ENCODE results near the gene NGLY1.
A peak's percentile ranks its signal among the peaks of the same experiment; 100 is the strongest.

The NGLY1 gene

DNA sequence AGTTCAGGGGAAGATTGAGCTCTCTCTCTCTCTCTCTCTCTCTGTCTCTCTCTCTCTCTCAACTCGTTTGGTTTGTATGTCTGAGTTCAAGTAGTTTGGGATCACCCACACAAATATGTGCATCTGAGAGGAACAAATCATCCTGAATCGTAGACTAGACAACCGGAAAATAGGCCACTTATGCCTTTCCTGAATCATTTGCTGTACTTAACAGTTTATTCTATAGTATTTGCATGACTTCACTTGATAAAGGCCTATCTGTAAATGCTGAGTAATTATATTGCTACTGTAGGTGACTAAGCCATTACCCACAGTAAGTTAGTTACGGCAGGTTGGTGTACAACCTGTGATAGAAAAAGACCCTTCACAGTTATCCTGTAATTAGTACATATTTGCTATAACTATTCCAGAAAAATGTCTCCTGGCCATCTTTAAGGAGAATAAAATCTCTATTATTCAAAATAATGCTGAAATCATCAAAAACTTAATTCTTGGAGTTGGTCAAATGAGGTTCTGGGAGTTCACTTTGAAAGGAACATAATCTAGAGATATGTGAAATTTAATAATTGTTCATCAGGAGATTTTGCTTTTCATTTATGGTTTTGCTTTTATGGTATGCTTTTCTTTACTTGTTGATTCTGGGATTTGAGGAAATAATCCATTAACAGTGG, 37.7 kb upstream of the NGLY1 start:
- Histone ChIP-seq H2AFZ (ENCODE audit: low read length) (0 out of 2 replicates have a peak overlapping the region, but pooled peaks have one; percentile 18), H3K4me3 (ENCODE audit: low read length) (no peak overlapping the region), H3K79me2 (ENCODE audit: low read length) (no peaks in the 10 kb centered on the region), H3K9ac (ENCODE audit: low read length) (no peak overlapping the region), H3K27me3 (replicated peaks; ENCODE audit: insufficient read depth, low read length) (no peaks in the 10 kb centered on the region), H3F3A (ENCODE audit: insufficient read depth, low read length) (peaks cover 4% of the 10 kb centered on the region; the same call in 1 of the 2 replicates), H4K20me1 (ENCODE audit: insufficient read depth, low read length) (no peaks in the 10 kb centered on the region), H3K27ac (ENCODE audit: low read length) (peak overlapping the region; percentile 30; the same call in 1 of the 2 replicates), H3K9me3 (replicated peaks; ENCODE audit: insufficient read depth, low read length) (no peaks in the 10 kb centered on the region), H3K4me1 (ENCODE audit: low read length) (peaks cover 34% of the 10 kb centered on the region), H3K36me3 (replicated peaks; ENCODE audit: insufficient read depth, low read length) (no peaks in the 10 kb centered on the region), H3K9me2 (replicated peaks; ENCODE audit: insufficient read depth, low read length) (no peaks in the 10 kb centered on the region), H3K4me2 (ENCODE audit: low read depth, low read length) (no peak overlapping the region; the same call in 1 of the 2 replicates)
- no peak for DNase-seq
- TF ChIP-seq EZH2phosphoT487 (IDR thresholded peaks at IDR 0.05; ENCODE audit: low read length) (no peak), EZH2 (optimal IDR thresholded peaks at IDR 0.05; ENCODE audit: low read depth, low read length) (no peak)
- TF ChIP-seq, protein P1, sequence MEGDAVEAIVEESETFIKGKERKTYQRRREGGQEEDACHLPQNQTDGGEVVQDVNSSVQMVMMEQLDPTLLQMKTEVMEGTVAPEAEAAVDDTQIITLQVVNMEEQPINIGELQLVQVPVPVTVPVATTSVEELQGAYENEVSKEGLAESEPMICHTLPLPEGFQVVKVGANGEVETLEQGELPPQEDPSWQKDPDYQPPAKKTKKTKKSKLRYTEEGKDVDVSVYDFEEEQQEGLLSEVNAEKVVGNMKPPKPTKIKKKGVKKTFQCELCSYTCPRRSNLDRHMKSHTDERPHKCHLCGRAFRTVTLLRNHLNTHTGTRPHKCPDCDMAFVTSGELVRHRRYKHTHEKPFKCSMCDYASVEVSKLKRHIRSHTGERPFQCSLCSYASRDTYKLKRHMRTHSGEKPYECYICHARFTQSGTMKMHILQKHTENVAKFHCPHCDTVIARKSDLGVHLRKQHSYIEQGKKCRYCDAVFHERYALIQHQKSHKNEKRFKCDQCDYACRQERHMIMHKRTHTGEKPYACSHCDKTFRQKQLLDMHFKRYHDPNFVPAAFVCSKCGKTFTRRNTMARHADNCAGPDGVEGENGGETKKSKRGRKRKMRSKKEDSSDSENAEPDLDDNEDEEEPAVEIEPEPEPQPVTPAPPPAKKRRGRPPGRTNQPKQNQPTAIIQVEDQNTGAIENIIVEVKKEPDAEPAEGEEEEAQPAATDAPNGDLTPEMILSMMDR (IDR thresholded peaks at IDR 0.05; ENCODE audit: low read length): no peak

DNA sequence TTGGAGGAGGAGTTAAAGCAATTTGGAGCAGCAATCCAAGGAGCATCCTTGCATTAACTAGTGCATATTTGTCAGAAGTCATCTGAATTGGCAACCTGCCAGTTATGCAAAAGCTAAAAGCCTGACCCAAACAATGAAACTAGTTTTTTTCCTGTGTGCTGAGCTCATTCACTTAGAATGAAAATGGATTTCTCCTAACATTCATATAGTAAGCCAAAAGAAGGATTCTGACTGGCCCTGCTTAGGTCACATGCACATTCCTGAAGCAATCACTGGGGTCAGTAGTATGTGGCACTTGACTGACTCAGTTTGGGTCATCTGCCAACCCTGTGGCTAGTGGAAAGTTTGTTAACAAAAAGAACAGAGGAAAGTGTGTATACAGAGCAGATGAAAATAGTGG, 37.1 kb upstream of the NGLY1 start:
- H3K36me3 ChIP-seq (replicated peaks; ENCODE audit: insufficient read depth, low read length): no peaks in the 10 kb centered on the region
- TF ChIP-seq, protein P1 (IDR thresholded peaks at IDR 0.05; ENCODE audit: low read length): no peak
- TF ChIP-seq EZH2phosphoT487 (IDR thresholded peaks at IDR 0.05; ENCODE audit: low read length) (no peak), EZH2 (optimal IDR thresholded peaks at IDR 0.05; ENCODE audit: low read depth, low read length) (no peak)
- H4K20me1 ChIP-seq (ENCODE audit: insufficient read depth, low read length): no peaks in the 10 kb centered on the region
- H3K9me3 ChIP-seq (replicated peaks; ENCODE audit: insufficient read depth, low read length): no peaks in the 10 kb centered on the region
- H3K4me3 ChIP-seq (ENCODE audit: low read length): no peak overlapping the region
- peak; percentile 77 for DNase-seq
- peak overlapping the region; percentile 30; the same call in 1 of the 2 replicates for H3K27ac ChIP-seq (ENCODE audit: low read length)
- peak overlapping the region; percentile 18; the same call in 1 of the 2 replicates for H2AFZ ChIP-seq (ENCODE audit: low read length)
- no peaks in the 10 kb centered on the region for H3K79me2 ChIP-seq (ENCODE audit: low read length)
- H3K9ac ChIP-seq (ENCODE audit: low read length): no peak overlapping the region
- no peaks in the 10 kb centered on the region for H3K9me2 ChIP-seq (replicated peaks; ENCODE audit: insufficient read depth, low read length)
- peak overlapping the region; percentile 32 for H3K4me2 ChIP-seq (ENCODE audit: low read depth, low read length)
- H3F3A ChIP-seq (ENCODE audit: insufficient read depth, low read length): peaks cover 4% of the 10 kb centered on the region; the same call in 1 of the 2 replicates
- peaks cover 34% of the 10 kb centered on the region for H3K4me1 ChIP-seq (ENCODE audit: low read length)
- H3K27me3 ChIP-seq (replicated peaks; ENCODE audit: insufficient read depth, low read length): no peaks in the 10 kb centered on the region

DNA sequence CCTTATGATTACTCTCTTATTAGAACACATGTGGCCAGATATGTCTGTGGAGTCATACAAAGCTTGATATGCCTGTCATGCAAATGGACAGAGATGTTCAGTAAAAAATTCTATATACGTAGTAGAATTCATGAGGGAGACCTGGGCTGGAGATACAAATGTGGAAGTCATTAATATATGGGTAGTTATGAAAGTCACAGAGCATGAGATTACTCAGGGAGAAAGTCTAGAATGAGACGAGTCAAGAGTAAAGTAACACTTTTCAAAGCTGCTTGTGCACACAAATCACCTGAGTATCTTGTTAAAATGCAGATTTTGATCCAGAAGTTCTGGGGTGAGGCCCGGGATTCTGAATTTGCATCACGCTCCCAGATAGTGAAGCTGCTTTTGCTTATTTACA, 35.1 kb upstream of the NGLY1 start:
- Histone ChIP-seq H3K36me3 (replicated peaks; ENCODE audit: insufficient read depth, low read length) (no peaks in the 10 kb centered on the region), H3K79me2 (ENCODE audit: low read length) (no peaks in the 10 kb centered on the region), H4K20me1 (ENCODE audit: insufficient read depth, low read length) (no peaks in the 10 kb centered on the region), H2AFZ (ENCODE audit: low read length) (no peak overlapping the region), H3K27ac (ENCODE audit: low read length) (no peak overlapping the region), H3K9me3 (replicated peaks; ENCODE audit: insufficient read depth, low read length) (no peaks in the 10 kb centered on the region), H3K27me3 (replicated peaks; ENCODE audit: insufficient read depth, low read length) (no peaks in the 10 kb centered on the region), H3K9ac (ENCODE audit: low read length) (no peak overlapping the region), H3K4me3 (ENCODE audit: low read length) (no peak overlapping the region), H3K4me1 (ENCODE audit: low read length) (peaks cover 34% of the 10 kb centered on the region), H3K9me2 (replicated peaks; ENCODE audit: insufficient read depth, low read length) (no peaks in the 10 kb centered on the region), H3K4me2 (ENCODE audit: low read depth, low read length) (no peak overlapping the region), H3F3A (ENCODE audit: insufficient read depth, low read length) (peaks cover 4% of the 10 kb centered on the region; the same call in 1 of the 2 replicates)
- no peak for TF ChIP-seq EZH2phosphoT487 (IDR thresholded peaks at IDR 0.05; ENCODE audit: low read length)
- no peak for TF ChIP-seq EZH2 (optimal IDR thresholded peaks at IDR 0.05; ENCODE audit: low read depth, low read length)
- TF ChIP-seq, protein P1 (IDR thresholded peaks at IDR 0.05; ENCODE audit: low read length): no peak
- no peak for DNase-seq

Data from MM.1S (cell line).